HFF-Myc (cell line): ENCODE measurements around the gene ADAMTS7.
A peak's percentile ranks its signal among the peaks of the same experiment; 100 is the strongest.
"Not testable (repeated sequence)": the region's sequence is repeated elsewhere in the genome, so short reads cannot be mapped to it uniquely, and the experiment has no call there.

Source experiments
- DNase-seq: peaks from one replicate; pipeline ENCODE4 v3.0.0-alpha.2; 2011; ENCODE audit warnings: low read depth; ENCODE audit errors: extremely low read depth
- H3K4me3 ChIP-seq: replicated peaks from 2 replicates; pipeline ENCODE4 v1.5.1; 2011; ENCODE audit warnings: low read depth, mild to moderate bottlenecking, control low read depth, low read length
- CTCF ChIP-seq: IDR thresholded peaks from 2 replicates; pipeline ENCODE4 v1.5.1; 2012; ENCODE audit warnings: mild to moderate bottlenecking, low read depth, low read length, control low read depth; ENCODE audit errors: missing control alignments

ADAMTS7 gene

DNA sequence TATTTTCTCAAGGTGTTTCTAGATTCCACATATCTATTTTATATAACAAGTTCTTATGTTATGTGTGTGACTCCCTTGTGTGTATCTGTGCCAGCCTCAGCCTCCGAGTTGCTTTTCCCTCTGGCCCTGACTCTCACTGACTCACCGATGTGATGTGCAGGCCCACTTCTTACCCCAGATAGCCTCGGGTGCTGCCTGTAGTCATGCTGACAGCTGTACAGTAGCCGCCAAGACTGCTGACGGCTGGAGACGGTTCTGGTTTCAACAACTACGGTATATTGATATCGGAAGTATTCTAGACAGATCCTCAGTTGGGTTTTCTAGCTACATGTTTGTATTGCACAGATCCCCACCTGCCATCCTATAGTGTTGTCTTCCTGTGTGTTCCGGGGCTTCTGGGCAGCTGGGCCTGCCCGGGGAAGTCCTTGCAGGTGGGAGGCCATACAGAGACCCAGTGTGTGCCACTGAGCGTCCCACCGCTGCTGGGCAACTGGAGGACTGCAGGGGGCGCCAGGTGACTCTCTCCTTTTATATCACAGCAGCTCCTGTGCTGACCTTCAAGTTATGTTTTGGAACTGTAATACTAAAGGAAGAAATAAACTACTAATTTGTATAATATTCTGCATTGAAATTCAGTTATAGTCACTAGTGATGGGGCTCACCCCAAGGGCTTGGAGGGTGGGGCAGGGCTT lies 55.2 kb downstream of the ADAMTS7 start:
- H3K4me3 ChIP-seq, DNase-seq: not testable (repeated sequence)
- peak; percentile 35 for TF ChIP-seq CTCF

DNA sequence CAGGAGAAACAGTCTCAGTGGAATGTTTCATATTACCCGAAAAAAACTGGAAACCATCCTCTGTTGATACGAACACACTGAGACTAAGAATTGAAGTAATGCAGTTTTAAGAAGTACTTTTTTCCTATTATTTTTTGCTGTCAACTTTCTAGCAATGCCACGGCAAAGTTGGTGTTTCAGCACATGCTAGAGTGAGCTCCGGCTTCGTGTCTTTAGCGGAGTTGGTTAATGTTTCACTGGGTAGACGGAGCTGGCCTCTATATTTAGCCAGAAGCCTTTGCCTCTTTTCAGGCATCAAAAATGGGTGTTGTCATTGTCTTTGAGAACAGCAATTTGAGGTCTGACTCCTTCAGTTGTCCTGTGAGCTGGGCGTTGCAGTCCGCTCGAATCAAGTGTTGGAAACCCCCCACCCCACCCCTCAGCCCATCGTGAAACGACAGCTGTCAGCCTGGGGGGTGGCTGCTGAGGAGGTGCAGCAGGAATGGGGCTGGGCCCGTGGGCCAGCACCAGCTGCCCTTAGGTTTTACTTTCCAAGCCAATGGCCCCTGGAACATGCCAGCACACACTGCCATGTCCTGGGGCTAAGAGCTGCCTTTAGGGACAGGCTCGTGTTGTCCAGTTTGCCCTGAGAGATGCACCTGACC lies 56.5 kb downstream of the ADAMTS7 start:
- H3K4me3 ChIP-seq, DNase-seq: not testable (repeated sequence)

DNA sequence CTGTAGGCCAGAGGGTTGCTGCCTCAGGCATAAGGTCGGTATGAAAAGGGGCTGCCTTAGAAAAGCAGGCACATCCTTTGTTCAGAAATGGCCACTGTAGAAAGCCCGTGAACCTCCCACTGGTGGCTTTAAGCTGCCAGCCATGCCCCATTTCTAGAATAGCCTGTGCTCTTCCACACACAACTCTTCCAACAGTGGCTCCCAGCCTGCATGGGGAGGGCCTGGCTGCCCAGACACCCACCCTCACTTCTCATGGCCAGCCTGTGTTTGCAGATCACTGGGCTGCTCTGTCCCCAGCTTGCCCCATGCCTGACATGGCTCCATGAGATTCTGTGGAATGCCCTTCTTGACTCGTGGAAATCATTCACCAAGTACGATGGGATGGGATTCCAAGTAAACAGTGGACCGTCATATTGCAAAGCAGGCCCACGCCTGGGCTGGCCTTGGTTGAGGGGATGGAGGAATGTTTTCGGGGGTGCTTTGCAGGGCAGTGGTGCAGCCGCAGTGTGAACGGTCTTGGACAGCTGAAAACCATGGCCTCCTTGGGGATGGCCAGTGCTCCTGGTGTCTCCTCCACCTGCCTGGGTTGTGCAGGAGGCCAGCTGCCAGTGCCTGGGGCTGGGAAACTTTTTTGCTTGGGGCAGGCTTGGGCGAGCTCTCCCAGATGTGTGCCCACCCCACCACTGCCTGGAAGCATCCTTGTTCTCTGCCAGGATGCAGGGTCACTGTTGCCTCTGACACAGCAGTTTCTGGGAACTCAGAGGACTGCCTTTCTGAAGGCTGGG lies 57.3 kb downstream of the ADAMTS7 start:
- H3K4me3 ChIP-seq = not testable (repeated sequence)

GRCh38 chr15:78753359-78753659 lies 58.0 kb downstream of the ADAMTS7 start:
- H3K4me3 ChIP-seq, DNase-seq: not testable (repeated sequence)

More for the DNA sequence above, 57.3 kb downstream of the ADAMTS7 start:
- not testable (repeated sequence) for DNase-seq

- DNase-seq = no peak
- no peak for TF ChIP-seq CTCF
- H3K4me3 ChIP-seq = no peak overlapping the region
Measured at GRCh38 chr15:78752492-78753358, 58.5 kb downstream of the ADAMTS7 start.

GRCh38 chr15:78751602-78751979 lies 59.7 kb downstream of the ADAMTS7 start:
- no peak for TF ChIP-seq CTCF
- no peak for DNase-seq
- no peak overlapping the region for H3K4me3 ChIP-seq

DNA sequence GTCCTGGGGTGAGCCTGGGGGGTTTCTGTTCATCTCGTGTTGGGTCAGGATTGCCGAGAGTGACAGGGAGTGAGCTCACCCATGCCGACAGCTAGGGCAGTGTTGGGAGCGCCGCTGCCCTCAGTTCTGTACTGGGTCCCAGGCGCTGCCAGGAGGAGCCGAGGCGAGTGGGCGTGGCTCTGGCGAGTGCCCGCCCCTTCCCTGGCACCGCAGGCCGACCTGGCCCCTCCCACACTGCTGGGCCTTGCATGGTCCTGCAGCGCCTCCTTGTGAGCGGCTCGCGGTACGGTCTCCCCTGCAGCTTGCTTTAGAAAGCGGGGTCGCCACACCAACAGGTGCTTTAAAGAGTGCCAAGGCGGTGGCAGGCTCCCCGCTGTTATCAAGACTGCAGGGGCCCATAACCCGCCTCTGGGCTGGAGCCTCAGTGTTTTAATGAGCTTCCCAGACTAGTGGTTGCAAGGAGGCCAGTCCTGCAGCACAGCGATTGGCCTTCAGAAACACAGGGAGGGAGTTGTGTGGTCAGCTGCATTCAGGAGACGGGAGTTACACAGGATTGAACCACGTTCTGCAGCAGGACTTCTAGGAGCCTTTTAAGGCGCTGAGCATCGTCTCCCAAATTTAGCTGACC lies 60.2 kb downstream of the ADAMTS7 start:
- DNase-seq = peak; percentile 29
- not testable (repeated sequence) for H3K4me3 ChIP-seq
- TF ChIP-seq CTCF = peak; percentile 72
